Right lobe of liver (tissue), 6 donors: ENCODE data around the gene SLC1A3. TPM values are rescaled to one million over a fixed set of nuclear protein-coding genes. Genes with fewer than 3 reads are reported as not detected.

Experiments
- ATAC-seq, 4 donors: fragments of 200-7000 bp; cut with Tn5 transposase; one replicate each; pipeline ENCODE4 v1.9.1; 2020; ENCODE audit warnings: mild to moderate bottlenecking in 4 of 4, moderate library complexity in 4 of 4
- DNase-seq, 3 donors: peaks; one replicate each; pipeline ENCODE4 v3.0.0-alpha.2; 2020
- H3K27ac ChIP-seq, 3 donors: fragments of 200-600 bp; one replicate each; pipeline ENCODE4 v1.8.0; 2022
- H3K27me3 ChIP-seq, 2 donors: fragments of 200-600 bp; one replicate each; pipeline ENCODE4 v1.8.0; 2022
- H3K36me3 ChIP-seq, 4 donors: fragments of 200-600 bp; sonication (generic) in 1 of 4; one replicate each; pipeline versions ENCODE4 v1.5.1 to v1.8.0; 2017 to 2022; ENCODE audit warnings: control low read depth in 1 of 4
- H3K4me1 ChIP-seq, 4 donors: fragments of 200-600 bp; sonication (generic) in 1 of 4; one replicate each; pipeline versions ENCODE4 v1.5.1 to v1.8.0; 2017 to 2022; ENCODE audit warnings: control low read depth in 1 of 4
- H3K4me3 ChIP-seq, 3 donors: fragments of 200-600 bp; one replicate each; pipeline ENCODE4 v1.8.0; 2022
- H3K9me3 ChIP-seq, 4 donors: fragments of 200-600 bp; sonication (generic) in 1 of 4; one replicate each; pipeline versions ENCODE4 v1.5.1 to v1.8.0; 2017 to 2022; ENCODE audit warnings: control low read depth in 1 of 4
- POLR2A ChIP-seq: fragments of 450-650 bp; IDR thresholded peaks from one replicate; pipeline ENCODE4 v1.6.1; 2017; ENCODE audit warnings: antibody characterized with exemption, mild to moderate bottlenecking
- WGBS: methylation state at CpG from one replicate; pipeline ENCODE4 v1.1.6; 2018; ENCODE audit warnings: low coverage, low lambda C conversion rate; ENCODE audit not compliant: insufficient coverage; ENCODE audit errors: missing lambda C conversion rate; 5-methylcytosine and 5-hydroxymethylcytosine counted together
- intact Hi-C, 2 donors: fragments of 100-400 bp; cut with DNase I; formaldehyde crosslinking; loops; one replicate each; pipeline versions ENCODE4 v1.11.2 to v1.14.1; 2022
- total RNA-seq, 6 experiments: library from RNA; depleted of rRNA in 2 of 6; stranded (reverse); fragments of >200 nt in 2 of 6; fragmentation: NEBNext Ultra II Directional in 3 of 6; extraction: Animal tissue kit (Norgen Biotek cat#: 25700) in 3 of 6; gene quantifications; one replicate each; pipeline versions ENCODE4 v1.1.0 to v1.2.4, GENCODE V29; 2016 to 2023
- TF ChIP-seq, protein P1 (sequence below), 4 donors: fragments of 200-600 bp in 3 of 4; fragments of 450-650 bp in 1 of 4; IDR thresholded peaks; one replicate each; pipeline versions ENCODE4 v1.5.1 to v1.8.0; 2016 to 2022; ENCODE audit warnings: antibody characterized with exemption in 4 of 4, mild to moderate bottlenecking in 2 of 4
- donor health status: DM: no; HTN: yes; CAD: no.
- donor health status: DM: no; HTN: no; CAD: no.
- donor health status: DM: no; HTN: no; CAD: no.
- donor health status: DM: no; HTN: yes; CAD: no.
- donor health status: DM: no; HTN: yes; CAD: no.

SLC1A3 gene
- total RNA-seq, 6 experiments from 2014 or later, result 4.7 to 15.1 (median 6.1) TPM

- Histone ChIP-seq H3K4me3 (no peak overlapping the region), H3K27me3 (no peaks in the 10 kb centered on the region), H3K4me1 (no peaks in the 10 kb centered on the region), H3K27ac (no peak overlapping the region), H3K9me3 (no peaks in the 10 kb centered on the region), H3K36me3 (no peaks in the 10 kb centered on the region)
- intact Hi-C loops, result no loop called here
- ATAC-seq (no peak), DNase-seq (no peak)
- TF ChIP-seq, protein P1, sequence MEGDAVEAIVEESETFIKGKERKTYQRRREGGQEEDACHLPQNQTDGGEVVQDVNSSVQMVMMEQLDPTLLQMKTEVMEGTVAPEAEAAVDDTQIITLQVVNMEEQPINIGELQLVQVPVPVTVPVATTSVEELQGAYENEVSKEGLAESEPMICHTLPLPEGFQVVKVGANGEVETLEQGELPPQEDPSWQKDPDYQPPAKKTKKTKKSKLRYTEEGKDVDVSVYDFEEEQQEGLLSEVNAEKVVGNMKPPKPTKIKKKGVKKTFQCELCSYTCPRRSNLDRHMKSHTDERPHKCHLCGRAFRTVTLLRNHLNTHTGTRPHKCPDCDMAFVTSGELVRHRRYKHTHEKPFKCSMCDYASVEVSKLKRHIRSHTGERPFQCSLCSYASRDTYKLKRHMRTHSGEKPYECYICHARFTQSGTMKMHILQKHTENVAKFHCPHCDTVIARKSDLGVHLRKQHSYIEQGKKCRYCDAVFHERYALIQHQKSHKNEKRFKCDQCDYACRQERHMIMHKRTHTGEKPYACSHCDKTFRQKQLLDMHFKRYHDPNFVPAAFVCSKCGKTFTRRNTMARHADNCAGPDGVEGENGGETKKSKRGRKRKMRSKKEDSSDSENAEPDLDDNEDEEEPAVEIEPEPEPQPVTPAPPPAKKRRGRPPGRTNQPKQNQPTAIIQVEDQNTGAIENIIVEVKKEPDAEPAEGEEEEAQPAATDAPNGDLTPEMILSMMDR (IDR thresholded peaks at IDR 0.05), result no peak
- TF ChIP-seq POLR2A, result no peak
- WGBS, result 66% methylated on average over 5 of the region's 6 CpGs
Observed at GRCh38 chr5:36570301-36571095, 35.9 kb upstream of the SLC1A3 start.

- intact Hi-C loops, result no loop called here
- TF ChIP-seq POLR2A, result no peak
- TF ChIP-seq, protein P1 (IDR thresholded peaks at IDR 0.05), result no peak
- no peak overlapping the region for H3K4me3 ChIP-seq
- no peaks in the 10 kb centered on the region for H3K36me3 ChIP-seq
- DNase-seq, result no peak
- H3K27me3 ChIP-seq, result no peaks in the 10 kb centered on the region
- no peaks in the 10 kb centered on the region for H3K9me3 ChIP-seq
- H3K27ac ChIP-seq, result no peak overlapping the region
- H3K4me1 ChIP-seq, result no peaks in the 10 kb centered on the region
- no peak for ATAC-seq
- 54% methylated on average over 4 of the region's 4 CpGs for WGBS
Observed at GRCh38 chr5:36571401-36572042, 34.9 kb upstream of the SLC1A3 start.

- no peak overlapping the region for H3K4me3 ChIP-seq
- no peak for DNase-seq
- intact Hi-C loops, result no loop called here
- TF ChIP-seq, protein P1 (IDR thresholded peaks at IDR 0.05), result no peak
- no peak for TF ChIP-seq POLR2A
- ATAC-seq, result no peak
- H3K27ac ChIP-seq, result no peak overlapping the region
- no peaks in the 10 kb centered on the region for H3K27me3 ChIP-seq
- 46% methylated on average over 2 of the region's 2 CpGs for WGBS
- H3K4me1 ChIP-seq, result no peaks in the 10 kb centered on the region
- H3K36me3 ChIP-seq, result no peaks in the 10 kb centered on the region
- H3K9me3 ChIP-seq, result no peaks in the 10 kb centered on the region
Observed at GRCh38 chr5:36573438-36573837, 33.0 kb upstream of the SLC1A3 start.

GRCh38 chr5:36575361-36575781, 31.0 kb upstream of the SLC1A3 start:
- 54% methylated on average over 4 of the region's 4 CpGs for WGBS
- Histone ChIP-seq H3K27me3 (no peaks in the 10 kb centered on the region), H3K27ac (no peak overlapping the region), H3K9me3 (no peaks in the 10 kb centered on the region), H3K36me3 (no peaks in the 10 kb centered on the region), H3K4me1 (no peaks in the 10 kb centered on the region), H3K4me3 (no peak overlapping the region)
- DNase-seq (no peak), ATAC-seq (peak; percentile 34 to 69 (median 56))
- intact Hi-C loops, result no loop called here
- TF ChIP-seq POLR2A, result no peak
- TF ChIP-seq, protein P1 (IDR thresholded peaks at IDR 0.05), result no peak
